ENCODE data around the gene SCGB3A2. TPM values are rescaled to one million over a fixed set of nuclear protein-coding genes. Genes with fewer than 3 reads are reported as not detected.

SCGB3A2 gene
- not detected in 2 replicates for total RNA-seq (2014; rRNA removed; shearing (Covaris generic); ENCODE audit: low replicate concordance)

- DNase-seq = no peak
- Histone ChIP-seq H3K79me2 (ENCODE audit: low read length) (no peaks in the 10 kb centered on the region), H3K9ac (ENCODE audit: low read length) (no peak within 1 kb of the TSS), H3K9me3 (ENCODE audit: low read length) (no peaks in the 10 kb centered on the region), H3K27ac (ENCODE audit: low read length) (no peak within 1 kb of the TSS), H2AFZ (ENCODE audit: low read length) (no peak within 1 kb of the TSS), H3K4me3 (ENCODE audit: low read length) (no peak within 1 kb of the TSS), H3K27me3 (ENCODE audit: low read length) (no peaks in the 10 kb centered on the region), H4K20me1 (ENCODE audit: insufficient read depth, low read depth, low read length) (no peaks in the 10 kb centered on the region), H3K4me2 (ENCODE audit: low read depth, low read length, poor library complexity, severe bottlenecking) (no peak within 1 kb of the TSS), H3K9me2 (replicated peaks; ENCODE audit: insufficient read depth, low read length) (no peaks in the 10 kb centered on the region), H3K4me1 (ENCODE audit: low read length) (no peaks in the 10 kb centered on the region), H3K36me3 (ENCODE audit: insufficient read depth, low read length) (no peaks in the 10 kb centered on the region)
Measured at GRCh38 chr5:147878066-147878759, at the start of gene SCGB3A2. TSS of gene SCGB3A2 (plus strand) at chr5:147878711. CDS start at chr5:147878804, 93 bp downstream.

GRCh38 chr5:147830035-147830434 lies 48.5 kb upstream of the SCGB3A2 start:
- no peak overlapping the region for H3K27ac ChIP-seq (ENCODE audit: low read length)
- no peaks in the 10 kb centered on the region for H3K27me3 ChIP-seq (ENCODE audit: low read length)
- H3K9ac ChIP-seq (ENCODE audit: low read length) = no peak overlapping the region
- DNase-seq = no peak
- no peaks in the 10 kb centered on the region for H3K9me2 ChIP-seq (replicated peaks; ENCODE audit: insufficient read depth, low read length)
- H3K79me2 ChIP-seq (ENCODE audit: low read length) = no peaks in the 10 kb centered on the region
- H4K20me1 ChIP-seq (ENCODE audit: insufficient read depth, low read depth, low read length) = no peaks in the 10 kb centered on the region
- no peak overlapping the region for H2AFZ ChIP-seq (ENCODE audit: low read length)
- H3K4me1 ChIP-seq (ENCODE audit: low read length) = no peaks in the 10 kb centered on the region
- H3K4me2 ChIP-seq (ENCODE audit: low read depth, low read length, poor library complexity, severe bottlenecking) = no peak overlapping the region
- no peaks in the 10 kb centered on the region for H3K36me3 ChIP-seq (ENCODE audit: insufficient read depth, low read length)
- no peaks in the 10 kb centered on the region for H3K9me3 ChIP-seq (ENCODE audit: low read length)
- no peak overlapping the region for H3K4me3 ChIP-seq (ENCODE audit: low read length)

GRCh38 chr5:147831465-147831864 lies 47.0 kb upstream of the SCGB3A2 start, which contains the start of gene SPINK1:
TSS of gene SPINK1 (minus strand) at chr5:147831671. CDS start at chr5:147831577, 94 bp downstream.
- Histone ChIP-seq H2AFZ (ENCODE audit: low read length) (no peak within 1 kb of the TSS), H3K4me3 (ENCODE audit: low read length) (no peak within 1 kb of the TSS)

GRCh38 chr5:147832541-147832940 lies 46.0 kb upstream of the SCGB3A2 start:
- Histone ChIP-seq H3K36me3 (ENCODE audit: insufficient read depth, low read length) (no peaks in the 10 kb centered on the region), H3K9me3 (ENCODE audit: low read length) (no peaks in the 10 kb centered on the region), H3K79me2 (ENCODE audit: low read length) (no peaks in the 10 kb centered on the region), H3K27me3 (ENCODE audit: low read length) (no peaks in the 10 kb centered on the region), H3K4me1 (ENCODE audit: low read length) (no peaks in the 10 kb centered on the region), H2AFZ (ENCODE audit: low read length) (no peak overlapping the region), H3K9ac (ENCODE audit: low read length) (no peak overlapping the region), H3K9me2 (replicated peaks; ENCODE audit: insufficient read depth, low read length) (no peaks in the 10 kb centered on the region), H3K4me2 (ENCODE audit: low read depth, low read length, poor library complexity, severe bottlenecking) (no peak overlapping the region), H3K27ac (ENCODE audit: low read length) (no peak overlapping the region), H4K20me1 (ENCODE audit: insufficient read depth, low read depth, low read length) (no peaks in the 10 kb centered on the region), H3K4me3 (ENCODE audit: low read length) (no peak overlapping the region)
- no peak for DNase-seq

More at GRCh38 chr5:147831465-147831864, 47.0 kb upstream of the SCGB3A2 start, which contains the start of gene SPINK1:
- no peak within 1 kb of the TSS for H3K4me2 ChIP-seq (ENCODE audit: low read depth, low read length, poor library complexity, severe bottlenecking)
- H3K36me3 ChIP-seq (ENCODE audit: insufficient read depth, low read length) = no peaks in the 10 kb centered on the region
- H3K27me3 ChIP-seq (ENCODE audit: low read length) = no peaks in the 10 kb centered on the region
- H3K79me2 ChIP-seq (ENCODE audit: low read length) = no peaks in the 10 kb centered on the region
- H3K9me2 ChIP-seq (replicated peaks; ENCODE audit: insufficient read depth, low read length) = no peaks in the 10 kb centered on the region
- DNase-seq = no peak
- no peaks in the 10 kb centered on the region for H3K4me1 ChIP-seq (ENCODE audit: low read length)
- no peaks in the 10 kb centered on the region for H4K20me1 ChIP-seq (ENCODE audit: insufficient read depth, low read depth, low read length)
- no peak within 1 kb of the TSS for H3K27ac ChIP-seq (ENCODE audit: low read length)
- no peak within 1 kb of the TSS for H3K9ac ChIP-seq (ENCODE audit: low read length)
- no peaks in the 10 kb centered on the region for H3K9me3 ChIP-seq (ENCODE audit: low read length)

- DNase-seq = no peak
Measured at GRCh38 chr5:147835386-147835798, 43.1 kb upstream of the SCGB3A2 start.

GRCh38 chr5:147836439-147836838 lies 42.1 kb upstream of the SCGB3A2 start:
- Histone ChIP-seq H3K79me2 (ENCODE audit: low read length) (no peaks in the 10 kb centered on the region), H3K4me3 (ENCODE audit: low read length) (no peak overlapping the region), H2AFZ (ENCODE audit: low read length) (no peak overlapping the region), H3K36me3 (ENCODE audit: insufficient read depth, low read length) (no peaks in the 10 kb centered on the region), H3K4me2 (ENCODE audit: low read depth, low read length, poor library complexity, severe bottlenecking) (no peak overlapping the region), H3K27me3 (ENCODE audit: low read length) (no peaks in the 10 kb centered on the region), H3K27ac (ENCODE audit: low read length) (no peak overlapping the region), H3K9me2 (replicated peaks; ENCODE audit: insufficient read depth, low read length) (no peaks in the 10 kb centered on the region), H3K9ac (ENCODE audit: low read length) (no peak overlapping the region), H3K4me1 (ENCODE audit: low read length) (no peaks in the 10 kb centered on the region), H3K9me3 (ENCODE audit: low read length) (no peaks in the 10 kb centered on the region), H4K20me1 (ENCODE audit: insufficient read depth, low read depth, low read length) (no peaks in the 10 kb centered on the region)
- DNase-seq = no peak

More at GRCh38 chr5:147835386-147835798, 43.1 kb upstream of the SCGB3A2 start:
- Histone ChIP-seq H3K4me1 (ENCODE audit: low read length) (no peaks in the 10 kb centered on the region), H2AFZ (ENCODE audit: low read length) (no peak overlapping the region), H3K27ac (ENCODE audit: low read length) (no peak overlapping the region), H3K79me2 (ENCODE audit: low read length) (no peaks in the 10 kb centered on the region), H3K9me2 (replicated peaks; ENCODE audit: insufficient read depth, low read length) (no peaks in the 10 kb centered on the region), H3K4me2 (ENCODE audit: low read depth, low read length, poor library complexity, severe bottlenecking) (no peak overlapping the region), H3K36me3 (ENCODE audit: insufficient read depth, low read length) (no peaks in the 10 kb centered on the region), H3K4me3 (ENCODE audit: low read length) (no peak overlapping the region), H3K9me3 (ENCODE audit: low read length) (no peaks in the 10 kb centered on the region), H4K20me1 (ENCODE audit: insufficient read depth, low read depth, low read length) (no peaks in the 10 kb centered on the region), H3K9ac (ENCODE audit: low read length) (no peak overlapping the region), H3K27me3 (ENCODE audit: low read length) (no peaks in the 10 kb centered on the region)

GRCh38 chr5:147842869-147843268 lies 35.6 kb upstream of the SCGB3A2 start:
- Histone ChIP-seq H3K9ac (ENCODE audit: low read length) (no peak overlapping the region), H3K27me3 (ENCODE audit: low read length) (no peaks in the 10 kb centered on the region), H3K79me2 (ENCODE audit: low read length) (no peaks in the 10 kb centered on the region), H3K4me1 (ENCODE audit: low read length) (peaks cover 5% of the 10 kb centered on the region; the same call in 1 of the 2 replicates), H2AFZ (ENCODE audit: low read length) (no peak overlapping the region), H3K9me2 (replicated peaks; ENCODE audit: insufficient read depth, low read length) (no peaks in the 10 kb centered on the region), H3K4me3 (ENCODE audit: low read length) (no peak overlapping the region), H3K9me3 (ENCODE audit: low read length) (no peaks in the 10 kb centered on the region), H3K36me3 (ENCODE audit: insufficient read depth, low read length) (no peaks in the 10 kb centered on the region), H3K27ac (ENCODE audit: low read length) (no peak overlapping the region), H3K4me2 (ENCODE audit: low read depth, low read length, poor library complexity, severe bottlenecking) (no peak overlapping the region), H4K20me1 (ENCODE audit: insufficient read depth, low read depth, low read length) (no peaks in the 10 kb centered on the region)
- no peak for DNase-seq

- Histone ChIP-seq H2AFZ (ENCODE audit: low read length) (no peak overlapping the region), H3K27ac (ENCODE audit: low read length) (no peak overlapping the region), H3K4me3 (ENCODE audit: low read length) (no peak overlapping the region), H3K9me2 (replicated peaks; ENCODE audit: insufficient read depth, low read length) (no peaks in the 10 kb centered on the region), H3K4me2 (ENCODE audit: low read depth, low read length, poor library complexity, severe bottlenecking) (no peak overlapping the region), H3K9me3 (ENCODE audit: low read length) (no peaks in the 10 kb centered on the region), H3K9ac (ENCODE audit: low read length) (no peak overlapping the region), H3K4me1 (ENCODE audit: low read length) (peaks cover 5% of the 10 kb centered on the region; the same call in 1 of the 2 replicates), H3K27me3 (ENCODE audit: low read length) (no peaks in the 10 kb centered on the region), H4K20me1 (ENCODE audit: insufficient read depth, low read depth, low read length) (no peaks in the 10 kb centered on the region), H3K36me3 (ENCODE audit: insufficient read depth, low read length) (no peaks in the 10 kb centered on the region), H3K79me2 (ENCODE audit: low read length) (no peaks in the 10 kb centered on the region)
- DNase-seq = no peak
Measured at GRCh38 chr5:147844846-147845245, 33.7 kb upstream of the SCGB3A2 start.

Data from Karpas-422 (cell line).